OCI-LY3 (cell line): ENCODE measurements around the gene FOXP3.

ENCODE experiments used
- H2AFZ ChIP-seq: fragments of 200-600, 300-600 bp; shearing (Covaris generic); 2 replicates; pipeline ENCODE4 v1.6.0; 2014; ENCODE audit warnings: antibody characterized with exemption, low read depth, low read length
- H3K27ac ChIP-seq: fragments of 200-600, 300-600 bp; sonication (generic); 2 replicates; pipeline ENCODE4 v1.5.1; 2014; ENCODE audit warnings: mild to moderate bottlenecking, low read length, moderate library complexity, mixed read lengths
- H3K27me3 ChIP-seq: fragments of 200-600, 300-600 bp; sonication (generic); 2 replicates; pipeline ENCODE4 v1.6.1; 2014; ENCODE audit warnings: low read depth, low read length, mixed read lengths
- H3K36me3 ChIP-seq: fragments of 200-600, 300-600 bp; sonication (generic); replicated peaks from 2 replicates; pipeline ENCODE3; 2014; ENCODE audit warnings: low read depth, low read length, mixed read lengths
- H3K4me1 ChIP-seq: fragments of 300-600, 200-600 bp; sonication (generic); 2 replicates; pipeline ENCODE4 v1.6.1; 2014; ENCODE audit warnings: low read length, mixed read lengths
- H3K4me2 ChIP-seq: fragments of 200-600, 300-600 bp; sonication (generic); 2 replicates; pipeline ENCODE4 v1.6.1; 2014; ENCODE audit warnings: low read length, mixed read lengths
- H3K4me3 ChIP-seq: fragments of 300-600, 200-600 bp; sonication (generic); 2 replicates; pipeline ENCODE4 v1.5.1; 2014; ENCODE audit warnings: antibody characterized with exemption, mild to moderate bottlenecking, low read length, moderate library complexity
- H3K79me2 ChIP-seq: fragments of 300-600, 200-600 bp; shearing (Covaris generic); 2 replicates; pipeline ENCODE4 v1.6.1; 2014; ENCODE audit warnings: mild to moderate bottlenecking, low read length, mixed read lengths
- H3K9ac ChIP-seq: fragments of 300-600, 200-600 bp; shearing (Covaris generic); 2 replicates; pipeline ENCODE4 v1.6.0; 2014; ENCODE audit warnings: mild to moderate bottlenecking, low read length, moderate library complexity
- H3K9me3 ChIP-seq: fragments of 200-600, 300-600 bp; shearing (Covaris generic); 2 replicates; pipeline ENCODE4 v1.6.1; 2014; ENCODE audit warnings: low read length, mixed read lengths; ENCODE audit not compliant: insufficient read depth
- H4K20me1 ChIP-seq: fragments of 200-600, 300-600 bp; sonication (generic); 2 replicates; pipeline ENCODE4 v1.6.1; 2016; ENCODE audit warnings: low read length, mixed read lengths; ENCODE audit not compliant: insufficient read depth
- EZH2phosphoT487 ChIP-seq: fragments of 200-600 bp; shearing (Covaris generic); IDR thresholded peaks from 2 replicates; pipeline ENCODE4 v1.6.1; 2018; ENCODE audit warnings: antibody characterized with exemption, mixed run types, low read depth
- TF ChIP-seq, protein P1 (sequence below): fragments of 200-600, 300-600 bp; sonication (generic); IDR thresholded peaks from 2 replicates; pipeline ENCODE4 v1.5.1; 2014; ENCODE audit warnings: antibody characterized with exemption, low read length, low read depth

FOXP3 gene

DNA sequence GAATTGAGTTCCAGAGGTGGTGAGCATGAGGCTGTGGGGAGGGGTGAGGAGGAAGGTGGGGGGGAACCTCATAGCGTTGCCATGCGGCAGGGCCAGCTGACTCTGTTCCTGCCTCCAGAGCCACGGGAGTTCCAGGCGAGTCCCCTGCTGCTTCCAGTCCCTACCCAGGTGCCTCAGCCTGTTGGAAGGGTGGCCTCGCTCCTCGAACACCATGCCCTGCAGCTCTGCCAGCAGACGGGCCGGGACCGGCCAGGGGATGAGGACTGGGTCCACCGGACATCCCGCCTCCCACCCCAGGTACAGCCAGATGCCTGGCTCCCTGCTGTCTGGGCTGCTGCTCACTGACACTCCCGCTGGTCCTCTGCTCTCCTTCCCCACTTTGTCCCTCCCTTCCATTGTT, 21.3 kb downstream of the FOXP3 start:
- no peaks in the 10 kb centered on the region for H3K4me1 ChIP-seq
- no peak overlapping the region for H3K9ac ChIP-seq
- H3K9me3 ChIP-seq: no peaks in the 10 kb centered on the region
- no peak for TF ChIP-seq EZH2phosphoT487
- TF ChIP-seq, protein P1, sequence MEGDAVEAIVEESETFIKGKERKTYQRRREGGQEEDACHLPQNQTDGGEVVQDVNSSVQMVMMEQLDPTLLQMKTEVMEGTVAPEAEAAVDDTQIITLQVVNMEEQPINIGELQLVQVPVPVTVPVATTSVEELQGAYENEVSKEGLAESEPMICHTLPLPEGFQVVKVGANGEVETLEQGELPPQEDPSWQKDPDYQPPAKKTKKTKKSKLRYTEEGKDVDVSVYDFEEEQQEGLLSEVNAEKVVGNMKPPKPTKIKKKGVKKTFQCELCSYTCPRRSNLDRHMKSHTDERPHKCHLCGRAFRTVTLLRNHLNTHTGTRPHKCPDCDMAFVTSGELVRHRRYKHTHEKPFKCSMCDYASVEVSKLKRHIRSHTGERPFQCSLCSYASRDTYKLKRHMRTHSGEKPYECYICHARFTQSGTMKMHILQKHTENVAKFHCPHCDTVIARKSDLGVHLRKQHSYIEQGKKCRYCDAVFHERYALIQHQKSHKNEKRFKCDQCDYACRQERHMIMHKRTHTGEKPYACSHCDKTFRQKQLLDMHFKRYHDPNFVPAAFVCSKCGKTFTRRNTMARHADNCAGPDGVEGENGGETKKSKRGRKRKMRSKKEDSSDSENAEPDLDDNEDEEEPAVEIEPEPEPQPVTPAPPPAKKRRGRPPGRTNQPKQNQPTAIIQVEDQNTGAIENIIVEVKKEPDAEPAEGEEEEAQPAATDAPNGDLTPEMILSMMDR: no peak
- no peaks in the 10 kb centered on the region for H3K36me3 ChIP-seq
- H4K20me1 ChIP-seq: no peaks in the 10 kb centered on the region
- H3K4me2 ChIP-seq: no peak overlapping the region
- H3K79me2 ChIP-seq: no peaks in the 10 kb centered on the region
- no peak overlapping the region for H3K4me3 ChIP-seq
- H3K27me3 ChIP-seq: no peaks in the 10 kb centered on the region
- H2AFZ ChIP-seq: no peak overlapping the region
- H3K27ac ChIP-seq: no peak overlapping the region

GRCh38 chrX:49242545-49243066, 21.9 kb downstream of the FOXP3 start:
- Histone ChIP-seq H2AFZ (no peak overlapping the region), H3K27ac (no peak overlapping the region), H3K9ac (no peak overlapping the region), H3K27me3 (no peaks in the 10 kb centered on the region), H3K4me3 (no peak overlapping the region), H3K9me3 (no peaks in the 10 kb centered on the region), H3K4me1 (no peaks in the 10 kb centered on the region), H3K36me3 (no peaks in the 10 kb centered on the region), H3K4me2 (no peak overlapping the region), H3K79me2 (no peaks in the 10 kb centered on the region), H4K20me1 (no peaks in the 10 kb centered on the region)
- no peak for TF ChIP-seq EZH2phosphoT487
- TF ChIP-seq, protein P1: no peak

DNA sequence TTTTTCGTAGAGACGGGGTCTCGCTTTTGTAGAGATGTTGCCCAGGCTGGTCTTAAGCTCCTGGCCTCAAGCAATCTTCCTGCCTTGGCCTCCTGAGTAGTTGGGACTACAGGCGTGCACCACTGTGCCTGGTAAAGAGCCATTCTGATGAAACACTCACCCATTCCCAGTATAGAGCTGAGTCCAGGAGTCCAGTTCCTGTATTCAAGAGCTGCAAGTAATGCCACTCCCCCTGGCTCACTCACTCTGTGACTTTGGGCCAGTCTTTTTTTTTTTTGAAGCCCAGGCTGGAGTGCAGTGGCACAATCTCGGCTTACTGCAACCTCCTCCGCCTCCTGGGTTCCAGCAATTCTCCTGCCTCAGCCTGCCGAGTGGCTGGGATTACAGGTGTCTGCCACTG, 25.8 kb downstream of the FOXP3 start:
- TF ChIP-seq, protein P1: no peak
- H3K9ac ChIP-seq: no peak overlapping the region
- H3K79me2 ChIP-seq: peaks cover 4% of the 10 kb centered on the region; the same call in 1 of the 2 replicates
- no peak overlapping the region for H2AFZ ChIP-seq
- no peak overlapping the region for H3K4me3 ChIP-seq
- no peaks in the 10 kb centered on the region for H3K9me3 ChIP-seq
- no peak overlapping the region for H3K4me2 ChIP-seq
- H4K20me1 ChIP-seq: no peaks in the 10 kb centered on the region
- H3K27me3 ChIP-seq: no peaks in the 10 kb centered on the region
- no peak overlapping the region for H3K27ac ChIP-seq
- H3K4me1 ChIP-seq: 0 out of 2 replicates have a peak, but pooled peaks cover 7% of the 10 kb centered on the region
- H3K36me3 ChIP-seq: no peaks in the 10 kb centered on the region

DNA sequence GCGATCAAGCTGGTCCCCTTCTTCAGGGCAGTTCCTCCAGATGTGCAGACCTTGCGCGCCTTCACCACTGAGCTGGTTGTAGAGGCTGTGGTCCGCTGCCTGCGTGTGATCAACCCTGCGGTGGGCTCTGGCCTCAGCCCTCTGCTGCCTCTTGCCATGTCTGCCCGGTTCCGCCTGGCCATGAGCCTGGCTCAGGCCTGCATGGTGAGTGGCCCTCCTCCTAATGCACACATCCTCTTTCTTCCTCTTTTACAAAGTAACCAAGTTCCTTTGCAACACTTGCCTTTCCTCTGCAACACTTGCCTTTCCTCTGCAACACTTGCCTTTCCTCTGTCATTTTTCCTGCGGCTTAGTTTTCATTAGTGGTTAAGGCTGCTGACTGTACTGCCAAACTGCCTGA, 27.4 kb downstream of the FOXP3 start:
- H3K4me2 ChIP-seq: no peak overlapping the region
- no peak overlapping the region for H3K4me3 ChIP-seq
- H3K9me3 ChIP-seq: no peaks in the 10 kb centered on the region
- H4K20me1 ChIP-seq: no peaks in the 10 kb centered on the region
- no peak overlapping the region for H3K9ac ChIP-seq
- H3K79me2 ChIP-seq: peaks cover 4% of the 10 kb centered on the region; the same call in 1 of the 2 replicates
- no peaks in the 10 kb centered on the region for H3K27me3 ChIP-seq
- no peak overlapping the region for H3K27ac ChIP-seq
- H3K4me1 ChIP-seq: 0 out of 2 replicates have a peak, but pooled peaks cover 7% of the 10 kb centered on the region
- TF ChIP-seq EZH2phosphoT487: no peak
- TF ChIP-seq, protein P1: no peak
- H3K36me3 ChIP-seq: no peaks in the 10 kb centered on the region
- no peak overlapping the region for H2AFZ ChIP-seq
